Muscle layer of duodenum (tissue), 2 donors: ENCODE data around the gene IPO4.

Experiments used
- H3K27ac ChIP-seq: one replicate; pipeline ENCODE4 v1.7.0; 2013; ENCODE audit warnings: mild to moderate bottlenecking, low read length
- H3K27me3 ChIP-seq: one replicate; pipeline ENCODE4 v1.7.0; 2013; ENCODE audit warnings: low read depth, mild to moderate bottlenecking, control low read depth, low read length
- H3K36me3 ChIP-seq, 2 donors: one replicate each; pipeline ENCODE4 v1.7.0; 2013; ENCODE audit warnings: low read length in 2 of 2, control low read depth in 1 of 2, mild to moderate bottlenecking in 1 of 2; ENCODE audit not compliant: insufficient read depth in 2 of 2, control insufficient read depth in 1 of 2
- H3K4me1 ChIP-seq, 2 donors: one replicate each; pipeline ENCODE4 v1.7.0; 2013; ENCODE audit warnings: low read length in 2 of 2, mild to moderate bottlenecking in 2 of 2, control low read depth in 1 of 2, moderate library complexity in 1 of 2; ENCODE audit not compliant: insufficient read depth in 2 of 2, control insufficient read depth in 1 of 2
- H3K4me3 ChIP-seq, 2 donors: one replicate each; pipeline ENCODE4 v1.7.0; 2013; ENCODE audit warnings: low read length in 2 of 2, low read depth in 1 of 2, mild to moderate bottlenecking in 1 of 2
- H3K9me3 ChIP-seq, 2 donors: one replicate each; pipeline ENCODE4 v1.7.0; 2013; ENCODE audit warnings: low read length in 2 of 2, control low read depth in 1 of 2, mild to moderate bottlenecking in 1 of 2; ENCODE audit not compliant: control insufficient read depth in 1 of 2
- donor health status: healthy.

IPO4 gene

GRCh38 chr14:24179294-24179960 is 9.2 kb downstream of the IPO4 start:
- Histone ChIP-seq H3K27ac (peak overlapping the region; percentile 65), H3K4me3 (no peak overlapping the region), H3K36me3 (peaks cover 45 to 81% of the 10 kb centered on the region in 2 donors), H3K9me3 (no peaks in the 10 kb centered on the region), H3K27me3 (no peaks in the 10 kb centered on the region), H3K4me1 (peaks cover 0 to 3% of the 10 kb centered on the region in 2 donors)

- Histone ChIP-seq H3K27ac (no peak overlapping the region), H3K36me3 (peaks cover 42 to 73% of the 10 kb centered on the region in 2 donors), H3K4me1 (peaks cover 0 to 3% of the 10 kb centered on the region in 2 donors), H3K4me3 (no peak overlapping the region), H3K9me3 (no peaks in the 10 kb centered on the region), H3K27me3 (no peaks in the 10 kb centered on the region)
These were observed 10.0 kb downstream of the IPO4 start for GRCh38 chr14:24178399-24179178.

GRCh38 chr14:24177891-24178290 is 10.7 kb downstream of the IPO4 start:
- no peaks in the 10 kb centered on the region for H3K9me3 ChIP-seq
- H3K36me3 ChIP-seq = peaks cover 37 to 66% of the 10 kb centered on the region in 2 donors
- H3K27ac ChIP-seq = no peak overlapping the region
- H3K4me3 ChIP-seq = no peak overlapping the region
- no peaks in the 10 kb centered on the region for H3K27me3 ChIP-seq
- H3K4me1 ChIP-seq = peaks cover 0 to 3% of the 10 kb centered on the region in 2 donors

GRCh38 chr14:24177041-24177825 is 11.4 kb downstream of the IPO4 start:
- Histone ChIP-seq H3K4me1 (peaks cover 0 to 6% of the 10 kb centered on the region in 2 donors), H3K4me3 (no peak overlapping the region), H3K36me3 (peaks cover 33 to 60% of the 10 kb centered on the region in 2 donors), H3K27ac (no peak overlapping the region), H3K27me3 (no peaks in the 10 kb centered on the region), H3K9me3 (no peaks in the 10 kb centered on the region)

GRCh38 chr14:24176599-24176998 is 12.0 kb downstream of the IPO4 start:
- no peaks in the 10 kb centered on the region for H3K9me3 ChIP-seq
- H3K27me3 ChIP-seq = no peaks in the 10 kb centered on the region
- peaks cover 0 to 10% of the 10 kb centered on the region in 2 donors for H3K4me1 ChIP-seq
- no peak overlapping the region for H3K4me3 ChIP-seq
- H3K27ac ChIP-seq = no peak overlapping the region
- peaks cover 27 to 53% of the 10 kb centered on the region in 2 donors for H3K36me3 ChIP-seq

- Histone ChIP-seq H3K27ac (no peak overlapping the region), H3K36me3 (peaks cover 13 to 18% of the 10 kb centered on the region in 2 donors), H3K4me3 (no peak overlapping the region)
These were observed 15.7 kb downstream of the IPO4 start for GRCh38 chr14:24172871-24173281.

GRCh38 chr14:24172261-24172860 is 16.3 kb downstream of the IPO4 start:
- H3K36me3 ChIP-seq = peaks cover 13 to 15% of the 10 kb centered on the region in 2 donors
- H3K27ac ChIP-seq = no peak overlapping the region
- no peaks in the 10 kb centered on the region for H3K27me3 ChIP-seq
- H3K9me3 ChIP-seq = no peaks in the 10 kb centered on the region
- H3K4me1 ChIP-seq = peaks cover 0 to 7% of the 10 kb centered on the region in 2 donors
- H3K4me3 ChIP-seq = peak overlapping the region; percentile 23 to 60

More at GRCh38 chr14:24172871-24173281, 15.7 kb downstream of the IPO4 start:
- Histone ChIP-seq H3K27me3 (no peaks in the 10 kb centered on the region), H3K9me3 (no peaks in the 10 kb centered on the region), H3K4me1 (peaks cover 0 to 7% of the 10 kb centered on the region in 2 donors)

GRCh38 chr14:24171422-24172260 is 17.0 kb downstream of the IPO4 start, which contains the start of gene REC8:
Gene REC8, plus strand, starts transcription at chr14:24172080. Its CDS starts 473 bp downstream, at chr14:24172553.
- peaks cover 0 to 7% of the 10 kb centered on the region in 2 donors for H3K4me1 ChIP-seq
- peaks cover 13 to 14% of the 10 kb centered on the region in 2 donors for H3K36me3 ChIP-seq
- H3K27ac ChIP-seq = no peak within 1 kb of the TSS
- H3K4me3 ChIP-seq = peak within 1 kb of the TSS; percentile 23 to 60
- H3K27me3 ChIP-seq = no peaks in the 10 kb centered on the region
- no peaks in the 10 kb centered on the region for H3K9me3 ChIP-seq

GRCh38 chr14:24167469-24168114 is 21.0 kb downstream of the IPO4 start:
- Histone ChIP-seq H3K27ac (no peak overlapping the region), H3K27me3 (no peaks in the 10 kb centered on the region), H3K36me3 (peaks cover 45 to 47% of the 10 kb centered on the region in 2 donors)

GRCh38 chr14:24165785-24166184 is 22.8 kb downstream of the IPO4 start:
- Histone ChIP-seq H3K27me3 (no peaks in the 10 kb centered on the region), H3K27ac (no peak overlapping the region), H3K4me1 (peaks cover 17 to 19% of the 10 kb centered on the region in 2 donors), H3K4me3 (no peak overlapping the region), H3K36me3 (peaks cover 46 to 47% of the 10 kb centered on the region in 2 donors), H3K9me3 (no peaks in the 10 kb centered on the region)

More at GRCh38 chr14:24167469-24168114, 21.0 kb downstream of the IPO4 start:
- peaks cover 8 to 16% of the 10 kb centered on the region in 2 donors for H3K4me1 ChIP-seq
- no peak overlapping the region for H3K4me3 ChIP-seq
- no peaks in the 10 kb centered on the region for H3K9me3 ChIP-seq
